ENCODE results near the gene STXBP4.

GRCh38 chr17:55216888-55217287 is 248.3 kb downstream of the STXBP4 start:
- TF ChIP-seq REST (IDR thresholded peaks at IDR 0.05; ENCODE audit: insufficient read depth in 1 of 2, low read depth in 2 of 2, low read length in 2 of 2) (no peak), POLR2AphosphoS5 (IDR thresholded peaks at IDR 0.05; ENCODE audit: low read depth, low read length) (no peak)
